Measurements from ENCODE around the gene TNXB. TPM values are rescaled to one million over a fixed set of nuclear protein-coding genes. Genes with fewer than 3 reads are reported as not detected.

Gene TNXB
- total RNA-seq, 1 donor from 2014 or later = 1.9 TPM

DNA sequence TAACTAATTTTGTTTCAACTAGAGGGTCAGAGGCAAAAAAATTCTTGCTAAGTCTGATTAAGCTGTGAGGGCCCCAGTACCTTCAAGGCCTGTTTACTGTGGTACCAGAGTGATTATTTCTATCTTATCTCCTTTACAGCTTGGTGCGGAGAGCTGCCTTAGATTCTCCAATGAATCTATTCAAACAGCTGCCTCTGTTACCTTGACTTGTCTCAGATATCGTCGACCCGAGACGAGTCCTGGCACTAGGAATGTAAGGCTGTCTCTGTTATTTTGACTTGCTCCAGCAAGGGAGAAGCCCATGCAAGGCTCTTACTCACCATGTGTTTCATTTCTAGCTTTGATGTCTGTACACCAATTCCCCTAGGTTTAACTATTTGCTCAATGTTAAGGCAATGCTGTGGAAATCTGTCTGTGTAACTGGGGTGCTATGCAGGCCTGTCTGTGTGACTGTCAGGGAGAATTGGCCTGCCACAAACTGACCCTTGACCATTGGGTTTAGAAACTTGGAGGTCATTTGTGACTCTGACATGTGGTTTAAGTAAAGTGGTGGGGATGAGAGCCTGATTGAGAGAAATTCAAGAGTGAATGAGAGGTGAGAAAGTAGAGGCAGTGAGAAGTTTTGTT is 31.4 kb upstream of the TNXB start:
- no peak overlapping the region for H3K27ac Mint-ChIP-seq (ENCODE audit: unreplicated experiment)
- no peaks in the 10 kb centered on the region for H3K9me3 Mint-ChIP-seq (ENCODE audit: low read depth)
- H3K36me3 Mint-ChIP-seq (ENCODE audit: low read depth) = no peaks in the 10 kb centered on the region

DNA sequence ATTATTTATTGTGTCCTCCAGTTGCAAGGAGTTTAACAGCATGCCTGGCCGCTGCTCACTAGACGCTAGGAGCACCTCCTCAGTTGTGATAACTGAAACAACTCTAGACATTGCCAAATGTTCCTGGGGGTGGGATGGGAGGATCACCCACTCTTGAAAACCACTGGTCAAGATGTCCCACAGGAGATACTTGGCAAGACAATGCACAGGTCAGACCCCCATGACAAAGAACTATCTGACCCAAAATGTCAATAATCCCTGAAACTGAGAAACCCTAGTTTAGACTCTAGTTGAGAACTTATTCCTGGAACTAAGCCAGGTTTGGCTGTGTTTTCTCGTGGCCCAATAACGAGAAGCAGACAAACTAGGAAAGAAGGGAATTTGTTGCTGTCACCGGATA is 30.5 kb upstream of the TNXB start:
- Mint-ChIP-seq H3K27ac (ENCODE audit: unreplicated experiment) (no peak overlapping the region), H3K4me1 (ENCODE audit: low read depth) (no peaks in the 10 kb centered on the region), H3K36me3 (ENCODE audit: low read depth) (no peaks in the 10 kb centered on the region), H3K4me3 (ENCODE audit: unreplicated experiment) (no peak overlapping the region), H3K9me3 (ENCODE audit: low read depth) (no peaks in the 10 kb centered on the region), H3K27me3 (ENCODE audit: low read depth) (no peaks in the 10 kb centered on the region)
- TF ChIP-seq, protein P1, sequence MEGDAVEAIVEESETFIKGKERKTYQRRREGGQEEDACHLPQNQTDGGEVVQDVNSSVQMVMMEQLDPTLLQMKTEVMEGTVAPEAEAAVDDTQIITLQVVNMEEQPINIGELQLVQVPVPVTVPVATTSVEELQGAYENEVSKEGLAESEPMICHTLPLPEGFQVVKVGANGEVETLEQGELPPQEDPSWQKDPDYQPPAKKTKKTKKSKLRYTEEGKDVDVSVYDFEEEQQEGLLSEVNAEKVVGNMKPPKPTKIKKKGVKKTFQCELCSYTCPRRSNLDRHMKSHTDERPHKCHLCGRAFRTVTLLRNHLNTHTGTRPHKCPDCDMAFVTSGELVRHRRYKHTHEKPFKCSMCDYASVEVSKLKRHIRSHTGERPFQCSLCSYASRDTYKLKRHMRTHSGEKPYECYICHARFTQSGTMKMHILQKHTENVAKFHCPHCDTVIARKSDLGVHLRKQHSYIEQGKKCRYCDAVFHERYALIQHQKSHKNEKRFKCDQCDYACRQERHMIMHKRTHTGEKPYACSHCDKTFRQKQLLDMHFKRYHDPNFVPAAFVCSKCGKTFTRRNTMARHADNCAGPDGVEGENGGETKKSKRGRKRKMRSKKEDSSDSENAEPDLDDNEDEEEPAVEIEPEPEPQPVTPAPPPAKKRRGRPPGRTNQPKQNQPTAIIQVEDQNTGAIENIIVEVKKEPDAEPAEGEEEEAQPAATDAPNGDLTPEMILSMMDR (IDR thresholded peaks at IDR 0.05) = no peak
- no peak for DNase-seq (ENCODE audit: low spot score)

More for the DNA sequence above, 31.4 kb upstream of the TNXB start:
- Mint-ChIP-seq H3K27me3 (ENCODE audit: low read depth) (no peaks in the 10 kb centered on the region), H3K4me3 (ENCODE audit: unreplicated experiment) (no peak overlapping the region), H3K4me1 (ENCODE audit: low read depth) (no peaks in the 10 kb centered on the region)
- TF ChIP-seq, protein P1 (IDR thresholded peaks at IDR 0.05) = no peak
- no peak for DNase-seq (ENCODE audit: low spot score)

DNA sequence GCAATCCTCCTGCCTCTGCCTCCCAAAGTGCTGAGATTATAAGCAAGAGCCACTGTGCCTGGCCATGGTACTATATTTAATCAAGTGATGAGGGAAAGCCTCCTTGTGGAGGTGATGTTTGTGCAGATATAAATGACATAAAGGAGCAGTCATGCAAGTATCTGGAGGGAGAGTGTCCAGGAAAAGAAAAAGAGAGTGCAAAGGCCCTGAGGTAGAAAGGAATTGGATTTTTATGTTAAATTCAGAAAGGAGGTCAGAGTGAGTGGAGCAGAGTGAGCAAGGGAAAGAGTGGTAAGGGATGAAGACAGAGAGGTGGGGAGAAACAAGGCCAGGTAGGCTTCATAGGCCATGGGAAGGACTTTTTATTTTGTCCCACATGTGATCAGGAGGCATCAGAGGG is 28.3 kb upstream of the TNXB start:
- no peak overlapping the region for H3K4me3 Mint-ChIP-seq (ENCODE audit: unreplicated experiment)
- TF ChIP-seq, protein P1 (IDR thresholded peaks at IDR 0.05) = no peak
- H3K36me3 Mint-ChIP-seq (ENCODE audit: low read depth) = no peaks in the 10 kb centered on the region
- no peak for DNase-seq (ENCODE audit: low spot score)
- H3K27ac Mint-ChIP-seq (ENCODE audit: unreplicated experiment) = no peak overlapping the region
- no peaks in the 10 kb centered on the region for H3K9me3 Mint-ChIP-seq (ENCODE audit: low read depth)
- H3K4me1 Mint-ChIP-seq (ENCODE audit: low read depth) = peaks cover 11% of the 10 kb centered on the region
- no peaks in the 10 kb centered on the region for H3K27me3 Mint-ChIP-seq (ENCODE audit: low read depth)

DNA sequence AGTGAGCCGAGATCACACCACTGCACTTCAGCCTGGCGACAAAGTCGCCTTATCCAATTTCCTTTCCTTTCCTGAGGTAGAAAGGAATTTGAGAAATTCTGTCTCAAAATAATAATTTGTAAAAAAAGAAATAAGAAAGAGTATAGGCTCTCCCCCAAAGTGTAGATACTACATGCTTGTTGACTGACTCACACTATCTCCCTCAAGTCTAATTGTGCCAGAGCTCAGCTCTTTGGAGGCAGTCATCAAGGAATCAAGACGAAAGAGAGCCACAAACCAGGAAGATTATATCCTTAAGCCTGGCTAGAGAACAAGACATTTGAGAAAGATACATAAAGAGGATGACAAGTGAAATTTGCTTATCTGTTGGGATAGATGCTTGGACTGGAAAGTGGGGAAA is 24.6 kb upstream of the TNXB start:
- Mint-ChIP-seq H3K4me1 (ENCODE audit: low read depth) (peaks cover 24% of the 10 kb centered on the region), H3K27me3 (ENCODE audit: low read depth) (no peaks in the 10 kb centered on the region), H3K4me3 (ENCODE audit: unreplicated experiment) (no peak overlapping the region), H3K36me3 (ENCODE audit: low read depth) (no peaks in the 10 kb centered on the region), H3K9me3 (ENCODE audit: low read depth) (no peaks in the 10 kb centered on the region), H3K27ac (ENCODE audit: unreplicated experiment) (peak overlapping the region; percentile 14)
- no peak for DNase-seq (ENCODE audit: low spot score)
- TF ChIP-seq, protein P1 (IDR thresholded peaks at IDR 0.05) = no peak

DNA sequence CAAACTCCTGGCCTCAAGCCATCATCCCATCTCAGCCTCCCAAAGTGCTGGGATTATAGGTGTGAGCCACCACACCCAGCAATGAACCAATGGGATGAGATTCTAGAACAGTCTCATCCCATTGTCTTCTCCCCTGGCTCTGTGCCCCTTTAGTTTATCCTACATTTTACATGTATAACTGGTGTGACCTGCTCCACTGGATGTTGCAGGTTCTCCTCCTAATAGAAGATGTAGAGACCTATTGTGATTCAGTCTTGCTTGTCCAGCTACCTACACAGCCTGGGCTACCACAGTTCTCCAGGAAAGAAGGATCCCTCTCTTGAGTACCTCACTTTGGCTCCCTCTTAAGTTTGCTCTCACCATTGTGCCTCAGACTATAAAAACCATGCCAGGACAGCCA is 23.0 kb upstream of the TNXB start:
- no peak overlapping the region for H3K4me3 Mint-ChIP-seq (ENCODE audit: unreplicated experiment)
- H3K36me3 Mint-ChIP-seq (ENCODE audit: low read depth) = no peaks in the 10 kb centered on the region
- peaks cover 35% of the 10 kb centered on the region for H3K4me1 Mint-ChIP-seq (ENCODE audit: low read depth)
- TF ChIP-seq, protein P1 (IDR thresholded peaks at IDR 0.05) = no peak
- no peaks in the 10 kb centered on the region for H3K27me3 Mint-ChIP-seq (ENCODE audit: low read depth)
- DNase-seq (ENCODE audit: low spot score) = no peak
- no peaks in the 10 kb centered on the region for H3K9me3 Mint-ChIP-seq (ENCODE audit: low read depth)
- no peak overlapping the region for H3K27ac Mint-ChIP-seq (ENCODE audit: unreplicated experiment)

Measured in chondrocyte (in vitro differentiated cells).